Measurements from ENCODE around the gene EPYC.

- TF ChIP-seq CTCF (IDR thresholded peaks at IDR 0.05), result no peak
- TF ChIP-seq EZH2 (IDR thresholded peaks at IDR 0.05; ENCODE audit: borderline replicate concordance, insufficient read depth, low read depth, low read length, poor library complexity, severe bottlenecking), result no peak
These were observed 45.7 kb downstream of the EPYC start for GRCh38 chr12:90959032-90959431.
